Hepatocyte (in vitro differentiated cells): ENCODE results near the gene TNNC1.

Experiments
- EZH2phosphoT487 ChIP-seq: fragments of 200-600 bp; sonication (generic); IDR thresholded peaks from one replicate; pipeline ENCODE4 v1.6.1; 2018; ENCODE audit warnings: antibody characterized with exemption, mild to moderate bottlenecking, low read depth, moderate library complexity; ENCODE audit not compliant: unreplicated experiment, severe bottlenecking
- TF ChIP-seq, protein P1 (sequence below): fragments of 200-600 bp; sonication (generic); IDR thresholded peaks from 2 replicates; pipeline ENCODE4 v1.5.1; 2016; ENCODE audit warnings: antibody characterized with exemption, mild to moderate bottlenecking; ENCODE audit not compliant: poor library complexity

GRCh38 chr3:52446042-52446441, 7.8 kb downstream of the TNNC1 start:
- TF ChIP-seq, protein P1, sequence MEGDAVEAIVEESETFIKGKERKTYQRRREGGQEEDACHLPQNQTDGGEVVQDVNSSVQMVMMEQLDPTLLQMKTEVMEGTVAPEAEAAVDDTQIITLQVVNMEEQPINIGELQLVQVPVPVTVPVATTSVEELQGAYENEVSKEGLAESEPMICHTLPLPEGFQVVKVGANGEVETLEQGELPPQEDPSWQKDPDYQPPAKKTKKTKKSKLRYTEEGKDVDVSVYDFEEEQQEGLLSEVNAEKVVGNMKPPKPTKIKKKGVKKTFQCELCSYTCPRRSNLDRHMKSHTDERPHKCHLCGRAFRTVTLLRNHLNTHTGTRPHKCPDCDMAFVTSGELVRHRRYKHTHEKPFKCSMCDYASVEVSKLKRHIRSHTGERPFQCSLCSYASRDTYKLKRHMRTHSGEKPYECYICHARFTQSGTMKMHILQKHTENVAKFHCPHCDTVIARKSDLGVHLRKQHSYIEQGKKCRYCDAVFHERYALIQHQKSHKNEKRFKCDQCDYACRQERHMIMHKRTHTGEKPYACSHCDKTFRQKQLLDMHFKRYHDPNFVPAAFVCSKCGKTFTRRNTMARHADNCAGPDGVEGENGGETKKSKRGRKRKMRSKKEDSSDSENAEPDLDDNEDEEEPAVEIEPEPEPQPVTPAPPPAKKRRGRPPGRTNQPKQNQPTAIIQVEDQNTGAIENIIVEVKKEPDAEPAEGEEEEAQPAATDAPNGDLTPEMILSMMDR, result no peak
- no peak for TF ChIP-seq EZH2phosphoT487
